BE2C (cell line): Measurements from ENCODE around the gene ANKS4B.

Experiments
- DNase-seq: peaks from one replicate; pipeline ENCODE4 v3.0.0-alpha.2; 2020
- H3K27me3 ChIP-seq: fragments of 250-450 bp; sonication (Bioruptor Pico); 2 replicates; pipeline ENCODE4 v1.5.1; 2020; ENCODE audit warnings: mild to moderate bottlenecking
- H3K36me3 ChIP-seq: fragments of 250-450 bp; sonication (Bioruptor Pico); 2 replicates; pipeline ENCODE4 v1.5.1; 2020; ENCODE audit warnings: mild to moderate bottlenecking
- H3K4me1 ChIP-seq: fragments of 250-450 bp; sonication (Bioruptor Pico); 2 replicates; pipeline ENCODE4 v1.5.1; 2020
- H3K4me3 ChIP-seq: 2 replicates; pipeline ENCODE4 v1.5.1; 2011; ENCODE audit warnings: low read depth, low read length
- H3K9me3 ChIP-seq: fragments of 250-450 bp; sonication (Bioruptor Pico); 2 replicates; pipeline ENCODE4 v1.5.1; 2020
- TF ChIP-seq, protein P1 (sequence below): IDR thresholded peaks from 2 replicates; pipeline ENCODE4 v1.5.1; 2012; ENCODE audit warnings: mild to moderate bottlenecking, low read depth, low read length

Gene ANKS4B

DNA sequence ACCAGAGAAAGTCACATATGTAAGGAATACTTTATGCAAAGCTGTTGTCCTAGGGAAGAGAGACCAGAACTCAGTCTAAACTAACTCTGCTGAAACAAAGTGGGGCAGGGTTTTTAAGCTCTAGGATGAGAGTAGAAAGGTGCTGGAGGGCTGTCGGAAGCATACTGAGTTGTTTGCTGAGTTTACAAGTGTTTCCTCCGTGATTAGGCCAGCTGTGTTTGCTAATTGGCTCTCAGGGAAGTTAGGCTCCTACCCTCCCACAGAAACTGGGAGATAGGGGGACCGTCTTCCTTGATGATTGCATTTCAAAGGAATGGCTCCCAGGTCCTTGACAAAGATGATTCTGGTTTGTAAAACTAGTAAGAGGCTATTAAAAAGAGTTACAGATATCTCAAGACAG lies 69.0 kb downstream of the ANKS4B start:
- no peaks in the 10 kb centered on the region for H3K9me3 ChIP-seq
- TF ChIP-seq, protein P1, sequence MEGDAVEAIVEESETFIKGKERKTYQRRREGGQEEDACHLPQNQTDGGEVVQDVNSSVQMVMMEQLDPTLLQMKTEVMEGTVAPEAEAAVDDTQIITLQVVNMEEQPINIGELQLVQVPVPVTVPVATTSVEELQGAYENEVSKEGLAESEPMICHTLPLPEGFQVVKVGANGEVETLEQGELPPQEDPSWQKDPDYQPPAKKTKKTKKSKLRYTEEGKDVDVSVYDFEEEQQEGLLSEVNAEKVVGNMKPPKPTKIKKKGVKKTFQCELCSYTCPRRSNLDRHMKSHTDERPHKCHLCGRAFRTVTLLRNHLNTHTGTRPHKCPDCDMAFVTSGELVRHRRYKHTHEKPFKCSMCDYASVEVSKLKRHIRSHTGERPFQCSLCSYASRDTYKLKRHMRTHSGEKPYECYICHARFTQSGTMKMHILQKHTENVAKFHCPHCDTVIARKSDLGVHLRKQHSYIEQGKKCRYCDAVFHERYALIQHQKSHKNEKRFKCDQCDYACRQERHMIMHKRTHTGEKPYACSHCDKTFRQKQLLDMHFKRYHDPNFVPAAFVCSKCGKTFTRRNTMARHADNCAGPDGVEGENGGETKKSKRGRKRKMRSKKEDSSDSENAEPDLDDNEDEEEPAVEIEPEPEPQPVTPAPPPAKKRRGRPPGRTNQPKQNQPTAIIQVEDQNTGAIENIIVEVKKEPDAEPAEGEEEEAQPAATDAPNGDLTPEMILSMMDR = no peak
- no peak overlapping the region for H3K4me3 ChIP-seq
- H3K4me1 ChIP-seq = no peaks in the 10 kb centered on the region
- H3K27me3 ChIP-seq = peaks cover 7% of the 10 kb centered on the region
- DNase-seq = no peak
- H3K36me3 ChIP-seq = no peaks in the 10 kb centered on the region

DNA sequence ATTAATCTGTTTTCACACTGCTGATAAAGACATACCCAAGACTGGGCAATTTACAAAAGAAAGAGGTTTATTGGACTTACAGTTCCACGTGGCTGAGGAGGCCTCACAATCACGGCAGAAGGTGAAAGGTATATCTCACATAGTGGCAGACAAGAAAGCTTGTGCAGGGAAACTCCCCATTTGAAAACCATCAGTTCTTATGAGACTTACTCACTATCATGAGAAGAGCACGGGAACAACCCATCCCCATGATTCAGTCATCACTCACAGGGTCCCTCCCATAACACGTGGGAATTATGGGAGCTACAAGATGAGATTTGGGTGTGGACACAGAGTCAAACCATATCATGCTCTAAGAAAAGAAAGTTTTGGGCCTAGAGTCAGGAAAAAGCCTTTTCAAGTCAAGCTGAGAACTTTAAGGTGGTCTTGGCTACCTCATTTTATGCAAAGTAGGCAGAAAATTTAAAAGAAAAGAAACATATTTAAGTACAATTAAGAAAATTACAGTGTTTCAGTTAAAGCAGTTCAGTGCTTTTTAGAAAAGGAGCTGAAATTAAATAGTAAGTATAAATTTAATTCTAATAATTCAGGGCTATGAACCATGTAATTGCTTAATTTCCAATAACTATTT lies 69.5 kb downstream of the ANKS4B start:
- Histone ChIP-seq H3K9me3 (no peaks in the 10 kb centered on the region), H3K27me3 (peaks cover 7% of the 10 kb centered on the region), H3K4me3 (no peak overlapping the region), H3K36me3 (no peaks in the 10 kb centered on the region), H3K4me1 (no peaks in the 10 kb centered on the region)
- TF ChIP-seq, protein P1 = no peak
- DNase-seq = no peak
